Lower leg skin (tissue), 3 donors: ENCODE results near the gene IL13RA1.
"Not testable (repeated sequence)": the region's sequence is repeated elsewhere in the genome, so short reads cannot be mapped to it uniquely, and the experiment has no call there.

Source experiments
- POLR2A ChIP-seq, 2 donors: fragments of 450-650 bp; IDR thresholded peaks; one replicate each; pipeline ENCODE4 v1.6.1; 2016 to 2017; ENCODE audit warnings: antibody characterized with exemption in 2 of 2, mild to moderate bottlenecking in 1 of 2, moderate library complexity in 1 of 2
- TF ChIP-seq, protein P1 (sequence below), 3 donors: fragments of 450-650 bp; IDR thresholded peaks; one replicate each; pipeline ENCODE4 v1.5.1; 2016; ENCODE audit warnings: antibody characterized with exemption in 3 of 3, mild to moderate bottlenecking in 3 of 3, moderate library complexity in 2 of 3

DNA sequence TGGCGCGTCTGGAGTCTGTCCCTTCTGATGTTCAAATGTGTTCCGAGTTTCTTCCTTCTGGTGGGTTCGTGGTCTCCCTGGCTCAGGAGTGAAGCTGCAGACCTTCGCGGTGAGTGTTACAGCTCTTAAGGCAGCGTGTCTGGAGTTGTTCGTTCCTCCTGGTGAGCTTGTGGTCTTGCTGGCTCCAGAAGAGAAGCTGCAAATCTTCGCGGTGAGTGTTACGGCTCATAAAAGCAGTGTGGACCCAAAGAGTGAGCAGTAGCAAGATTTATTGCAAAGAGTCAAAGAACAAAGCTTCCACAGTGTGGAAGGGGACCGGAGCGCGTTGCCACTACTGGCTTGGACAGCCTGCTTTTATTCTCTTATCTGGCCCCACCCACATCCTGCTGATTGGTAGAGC, 11.5 kb upstream of the IL13RA1 start:
- TF ChIP-seq, protein P1, sequence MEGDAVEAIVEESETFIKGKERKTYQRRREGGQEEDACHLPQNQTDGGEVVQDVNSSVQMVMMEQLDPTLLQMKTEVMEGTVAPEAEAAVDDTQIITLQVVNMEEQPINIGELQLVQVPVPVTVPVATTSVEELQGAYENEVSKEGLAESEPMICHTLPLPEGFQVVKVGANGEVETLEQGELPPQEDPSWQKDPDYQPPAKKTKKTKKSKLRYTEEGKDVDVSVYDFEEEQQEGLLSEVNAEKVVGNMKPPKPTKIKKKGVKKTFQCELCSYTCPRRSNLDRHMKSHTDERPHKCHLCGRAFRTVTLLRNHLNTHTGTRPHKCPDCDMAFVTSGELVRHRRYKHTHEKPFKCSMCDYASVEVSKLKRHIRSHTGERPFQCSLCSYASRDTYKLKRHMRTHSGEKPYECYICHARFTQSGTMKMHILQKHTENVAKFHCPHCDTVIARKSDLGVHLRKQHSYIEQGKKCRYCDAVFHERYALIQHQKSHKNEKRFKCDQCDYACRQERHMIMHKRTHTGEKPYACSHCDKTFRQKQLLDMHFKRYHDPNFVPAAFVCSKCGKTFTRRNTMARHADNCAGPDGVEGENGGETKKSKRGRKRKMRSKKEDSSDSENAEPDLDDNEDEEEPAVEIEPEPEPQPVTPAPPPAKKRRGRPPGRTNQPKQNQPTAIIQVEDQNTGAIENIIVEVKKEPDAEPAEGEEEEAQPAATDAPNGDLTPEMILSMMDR (IDR thresholded peaks at IDR 0.05): not testable (repeated sequence)
- TF ChIP-seq POLR2A (IDR thresholded peaks at IDR 0.05): not testable (repeated sequence)
